Measurements from ENCODE around the gene RNF39.

The RNF39 gene

GRCh38 chr6:30093951-30094661 lies 18.5 kb upstream of the RNF39 start:
- no peak for TF ChIP-seq CTCF (IDR thresholded peaks at IDR 0.05; ENCODE audit: low read length, missing control alignments)
- no peak overlapping the region for H3K4me3 ChIP-seq (replicated peaks; ENCODE audit: low read depth, low read length)
- DNase-seq (ENCODE audit: low read depth) = no peak

- H3K4me3 ChIP-seq (replicated peaks; ENCODE audit: low read depth, low read length) = no peak overlapping the region
- TF ChIP-seq CTCF (IDR thresholded peaks at IDR 0.05; ENCODE audit: low read length, missing control alignments) = no peak
- no peak for DNase-seq (ENCODE audit: low read depth)
Observed at GRCh38 chr6:30092852-30093543, 17.4 kb upstream of the RNF39 start.

- no peak overlapping the region for H3K4me3 ChIP-seq (replicated peaks; ENCODE audit: low read depth, low read length)
- peak; percentile 52 for DNase-seq (ENCODE audit: low read depth)
- TF ChIP-seq CTCF (IDR thresholded peaks at IDR 0.05; ENCODE audit: low read length, missing control alignments) = no peak
Observed at GRCh38 chr6:30091577-30092381, 16.2 kb upstream of the RNF39 start.

- no peak for DNase-seq (ENCODE audit: low read depth)
- H3K4me3 ChIP-seq (replicated peaks; ENCODE audit: low read depth, low read length) = no peak overlapping the region
- no peak for TF ChIP-seq CTCF (IDR thresholded peaks at IDR 0.05; ENCODE audit: low read length, missing control alignments)
Observed at GRCh38 chr6:30087876-30088275, 12.3 kb upstream of the RNF39 start.

GRCh38 chr6:30077218-30077617 lies 1.6 kb upstream of the RNF39 start:
- DNase-seq (ENCODE audit: low read depth) = no peak
- H3K4me3 ChIP-seq (replicated peaks; ENCODE audit: low read depth, low read length) = no peak overlapping the region
- TF ChIP-seq CTCF (IDR thresholded peaks at IDR 0.05; ENCODE audit: low read length, missing control alignments) = no peak

GRCh38 chr6:30075790-30076732 lies 492 bp upstream of the RNF39 start:
- no peak overlapping the region for H3K4me3 ChIP-seq (replicated peaks; ENCODE audit: low read depth, low read length)
- DNase-seq (ENCODE audit: low read depth) = no peak
- peak; percentile 29 for TF ChIP-seq CTCF (IDR thresholded peaks at IDR 0.05; ENCODE audit: low read length, missing control alignments)

Data from fibroblast of pulmonary artery (primary cell).